ENCODE data around the gene SUMO3.

The SUMO3 gene

DNA sequence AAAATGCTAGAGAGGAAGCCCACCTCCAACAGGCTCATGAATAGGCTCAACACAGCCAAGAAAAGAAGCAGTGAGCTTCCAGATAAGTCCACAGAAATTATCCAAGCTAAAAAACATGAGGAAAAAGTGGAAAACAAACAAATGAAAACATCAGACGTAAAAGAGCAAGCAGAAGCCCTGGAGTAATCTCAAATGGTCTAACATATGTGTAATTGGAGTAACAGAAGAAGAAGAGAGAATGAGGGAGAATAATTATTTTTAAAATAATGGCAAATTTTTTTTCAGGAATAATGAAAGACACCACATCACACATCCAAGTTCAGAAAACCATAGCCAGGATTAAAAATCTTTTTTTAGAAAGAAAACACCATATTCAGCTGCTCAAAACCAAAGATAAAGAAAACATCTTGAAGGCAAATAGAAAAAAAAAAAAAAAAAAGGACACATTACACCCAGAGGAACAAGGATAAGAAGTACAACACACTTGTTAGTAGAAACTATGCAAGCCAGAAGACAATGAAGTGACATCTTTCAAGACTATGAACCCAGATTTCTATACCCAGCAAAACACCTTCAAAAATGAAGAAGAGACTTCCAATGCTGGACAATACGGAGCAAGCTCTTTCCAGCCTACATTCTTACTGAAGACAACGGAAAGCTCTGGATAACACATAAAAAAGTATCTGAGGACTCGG, 10.6 kb upstream of the SUMO3 start:
- DNase-seq: no peak

DNA sequence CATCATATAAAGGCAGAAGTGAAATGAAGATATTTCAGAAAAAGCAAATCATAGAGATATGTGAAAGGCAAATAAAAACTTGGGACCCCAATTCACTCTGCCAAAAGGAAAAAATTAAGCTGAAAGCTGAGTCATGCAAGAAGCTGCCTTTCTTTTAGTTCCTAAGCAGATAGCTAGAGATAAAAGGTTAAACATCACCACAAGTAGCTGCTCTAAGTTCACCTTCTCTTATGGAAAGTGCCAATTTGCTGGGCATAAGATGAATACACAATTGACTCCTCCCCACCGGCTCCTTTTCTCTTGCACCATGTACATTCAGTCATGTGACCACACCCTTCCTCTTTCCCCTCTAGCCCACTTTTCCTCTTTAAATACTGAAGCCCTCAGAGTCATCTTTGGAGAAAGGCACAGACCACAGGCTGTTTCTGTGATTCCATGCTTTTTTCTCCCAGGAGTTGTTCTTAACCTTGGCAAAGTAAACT, 5.4 kb upstream of the SUMO3 start:
- no peak for DNase-seq

DNA sequence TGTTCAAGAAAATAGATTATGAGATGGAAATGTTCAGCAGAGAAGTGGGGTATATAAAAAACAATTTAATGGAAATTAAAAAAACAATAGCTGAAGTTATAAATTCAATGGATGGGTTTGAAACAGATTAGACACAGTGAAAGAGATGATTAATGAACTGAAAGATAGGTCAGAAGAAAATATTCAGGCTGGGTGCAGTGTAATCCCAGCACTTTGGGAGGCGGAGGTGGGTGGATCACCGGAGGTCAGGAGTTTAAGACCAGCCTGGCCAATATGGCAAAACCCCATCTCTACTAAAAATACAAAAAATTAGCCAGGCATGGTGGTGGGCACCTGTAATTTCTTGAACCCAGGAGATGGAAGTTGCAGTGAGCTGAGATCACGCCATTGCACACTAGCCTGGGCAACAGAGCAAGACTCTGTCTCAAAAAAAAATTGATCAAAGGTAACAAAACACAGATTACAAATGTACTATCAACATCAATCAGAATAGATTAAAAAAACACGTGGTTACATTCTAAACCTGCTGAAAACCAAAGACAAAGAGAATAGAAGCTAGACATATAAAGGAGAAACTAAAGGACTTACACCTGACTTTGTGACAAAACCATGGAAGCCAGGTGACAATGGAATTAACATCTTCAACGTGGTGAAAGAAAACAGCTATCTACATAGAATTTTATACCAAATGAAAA, 4.8 kb upstream of the SUMO3 start:
- no peak for DNase-seq

DNA sequence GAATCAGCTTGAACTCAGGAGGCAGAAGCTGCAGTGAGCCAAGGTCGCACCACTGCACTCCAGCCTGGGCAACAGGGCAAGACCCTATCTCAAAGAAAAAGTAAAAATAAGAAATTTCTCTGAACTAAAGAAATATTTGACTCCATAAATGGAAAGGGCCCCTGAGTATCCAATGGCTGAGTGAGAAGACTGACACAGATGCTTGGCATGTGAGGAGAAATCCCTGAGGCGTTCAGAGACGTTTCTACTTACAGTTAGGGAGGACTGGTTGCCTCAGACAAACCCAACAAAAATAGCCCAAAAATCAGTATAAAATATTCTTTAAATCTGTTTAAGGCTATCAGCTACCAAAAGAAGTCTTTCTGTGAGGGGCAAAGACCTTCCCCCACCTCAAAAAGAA, 3.0 kb upstream of the SUMO3 start:
- DNase-seq: no peak

DNA sequence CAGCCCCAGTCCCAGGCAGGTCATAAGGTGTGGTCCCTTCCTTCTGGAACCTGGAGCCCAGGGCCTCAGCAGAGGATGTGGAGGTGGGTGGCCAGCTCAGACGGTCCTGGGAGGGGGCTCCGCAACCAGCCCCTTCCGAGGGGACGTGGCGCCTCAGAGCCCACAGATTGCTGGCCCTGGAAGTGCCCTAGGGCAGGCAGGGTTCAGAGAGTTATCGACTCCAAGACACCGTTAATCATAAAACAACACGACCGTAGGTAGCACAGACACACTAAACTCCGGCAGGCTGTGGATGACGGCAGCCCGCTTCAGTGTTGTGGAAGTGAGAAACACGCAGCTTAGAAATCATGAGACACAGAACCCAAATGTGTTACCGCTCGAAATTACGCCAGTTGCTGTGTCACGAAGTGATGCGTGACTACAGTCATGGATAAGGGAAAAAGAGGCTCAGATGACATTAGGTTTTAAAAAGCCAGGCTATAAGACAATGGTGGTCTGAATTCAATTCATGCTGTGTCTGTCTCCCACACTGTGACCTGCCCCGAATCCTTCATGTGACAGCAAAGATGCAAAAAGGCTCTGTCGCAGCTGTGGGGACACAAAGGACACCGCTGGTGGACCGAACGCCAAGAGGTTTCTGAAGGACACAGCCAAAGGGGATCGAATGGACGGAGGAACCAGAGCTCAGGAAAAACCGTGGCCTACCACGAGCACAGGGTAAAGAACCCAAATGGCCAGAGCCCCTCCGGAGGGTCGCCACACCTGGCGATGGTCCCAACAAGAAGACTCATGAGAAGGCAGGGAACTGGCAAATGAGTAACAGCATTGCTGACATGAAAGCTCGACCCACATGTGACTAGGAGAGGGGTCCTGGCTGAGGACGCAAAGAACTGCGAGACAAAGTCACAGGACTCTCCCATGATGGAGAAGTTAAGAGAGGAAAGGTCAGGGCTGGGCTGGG, 1.7 kb upstream of the SUMO3 start:
- no peak for DNase-seq

DNA sequence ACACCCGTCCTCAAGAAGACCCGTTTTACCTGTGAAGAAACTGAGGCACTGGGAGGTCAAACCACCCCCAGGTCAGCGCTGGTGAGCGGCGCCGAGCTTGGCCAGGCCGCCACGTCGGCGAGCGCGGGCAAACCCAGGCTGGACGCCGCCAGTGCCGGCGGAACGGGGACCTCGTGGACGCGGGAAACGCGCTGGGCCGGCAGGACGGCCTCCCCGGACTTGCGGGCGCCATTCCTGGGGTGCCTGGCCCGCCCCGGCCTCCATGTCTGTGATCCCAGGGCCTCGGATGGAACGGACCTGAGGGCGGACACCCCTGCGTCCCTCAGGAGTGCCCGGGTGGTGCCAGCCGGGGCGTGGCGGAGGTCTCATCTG, 764 bp upstream of the SUMO3 start:
- DNase-seq: no peak

DNA sequence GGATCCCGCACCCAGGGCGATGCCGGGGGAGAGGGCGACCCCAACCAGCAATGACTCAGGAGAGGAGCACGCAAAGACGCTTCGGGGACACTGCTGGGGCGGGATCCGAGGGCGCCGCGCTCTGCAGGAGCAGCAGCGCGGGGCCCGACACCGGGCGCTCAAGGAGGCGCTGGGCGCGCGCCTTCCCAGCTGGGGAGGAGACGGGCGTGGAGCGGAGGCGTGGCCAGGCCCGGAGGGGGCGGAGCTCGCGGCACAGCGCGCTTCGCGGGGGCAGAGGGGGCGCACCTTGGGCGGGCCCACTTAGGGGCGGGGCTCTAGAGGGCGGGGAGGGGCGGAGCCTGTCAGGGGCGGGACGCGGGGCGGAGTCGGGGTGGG, 369 bp downstream of the SUMO3 start:
- peak; percentile 92 for DNase-seq

DNA sequence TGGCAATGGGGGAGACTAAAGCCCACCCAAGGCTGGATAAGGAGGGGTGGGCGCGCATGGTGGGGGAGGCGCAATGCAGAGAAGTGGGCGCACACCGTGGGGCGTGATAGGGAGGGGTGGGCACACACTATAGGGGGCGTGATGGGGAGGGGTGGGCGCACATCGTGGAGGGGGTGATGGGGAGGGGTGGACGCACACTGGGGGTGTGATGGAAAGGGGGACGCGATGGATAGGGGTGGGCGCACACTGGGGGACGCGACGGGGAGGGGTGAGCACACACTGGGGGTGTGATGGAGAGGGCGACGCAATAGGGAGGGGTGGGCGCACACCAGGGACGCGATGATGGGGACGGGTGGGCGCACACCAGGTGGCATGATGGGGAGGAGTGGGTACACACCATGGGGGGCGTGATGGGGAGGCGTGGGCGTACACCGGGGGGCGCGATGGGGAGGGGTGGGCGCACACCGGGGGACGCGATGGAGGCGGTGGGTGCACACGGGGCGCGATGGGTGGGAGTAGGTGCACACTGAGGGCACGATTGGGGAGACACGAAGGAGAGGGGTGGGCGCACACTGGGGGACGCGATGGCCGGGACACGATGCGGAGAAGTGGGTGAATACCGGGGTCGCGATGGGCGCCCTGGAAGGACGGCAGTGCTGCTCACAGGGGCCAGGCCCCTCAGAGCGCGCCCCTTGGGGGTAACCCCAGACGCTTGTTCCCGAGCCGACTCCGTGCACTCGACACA, 929 bp downstream of the SUMO3 start:
- DNase-seq: no peak

DNA sequence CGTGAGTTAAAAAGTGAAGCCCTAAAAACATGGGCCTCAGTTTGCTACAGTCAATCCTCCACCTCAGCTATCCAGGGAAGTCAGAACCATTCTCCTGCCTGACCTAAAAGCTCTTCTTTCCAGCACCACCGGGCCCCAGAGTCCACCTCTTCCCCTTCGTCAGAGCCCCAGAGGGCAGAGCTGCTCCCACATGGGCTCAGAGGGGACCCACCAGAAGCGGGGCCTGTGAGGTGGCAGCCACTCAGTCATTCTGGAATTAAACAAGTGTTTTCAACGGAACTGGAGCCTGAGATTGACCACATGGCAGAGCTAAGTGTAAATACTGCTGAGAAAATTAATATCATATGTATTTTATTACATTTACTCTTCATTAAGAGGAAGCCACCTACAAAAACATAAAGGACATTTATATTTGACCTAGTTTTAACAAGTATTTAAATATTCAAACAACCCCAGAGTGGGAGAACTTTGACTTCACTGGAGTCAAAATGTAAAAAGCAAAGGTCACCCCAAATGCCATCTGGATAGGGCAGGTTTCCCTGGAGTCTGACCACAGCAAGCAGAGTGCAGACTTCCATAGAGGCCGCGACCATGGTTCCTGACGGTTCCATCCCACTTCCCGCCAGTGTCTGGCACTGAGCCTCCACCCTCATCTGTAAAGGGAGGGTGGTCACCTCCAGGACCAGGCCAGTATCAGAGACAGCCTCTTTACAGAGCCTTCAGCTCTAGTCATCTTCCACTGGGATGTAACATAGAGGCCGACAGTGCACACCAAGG, 1.8 kb downstream of the SUMO3 start:
- no peak for DNase-seq

DNA sequence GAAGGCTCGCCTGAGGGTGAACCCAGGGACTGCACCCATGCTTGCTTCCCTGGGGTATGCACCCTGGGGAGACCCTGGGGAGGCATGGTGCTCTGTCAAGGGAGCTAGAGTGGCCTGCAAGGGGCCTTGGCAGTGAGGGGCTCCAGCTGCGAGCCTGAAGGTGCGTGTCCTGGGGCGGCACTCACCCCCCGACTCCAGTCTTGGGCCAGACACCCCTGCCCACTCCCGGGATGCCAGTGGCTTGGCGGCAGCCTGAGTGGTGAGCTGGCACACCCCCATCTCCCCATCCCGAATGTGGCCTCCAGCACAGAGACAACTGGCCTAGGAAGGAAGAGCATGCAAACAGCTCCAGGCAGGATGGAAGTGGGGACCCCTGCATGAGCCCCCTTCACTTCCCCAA, 2.6 kb downstream of the SUMO3 start:
- DNase-seq: no peak

DNA sequence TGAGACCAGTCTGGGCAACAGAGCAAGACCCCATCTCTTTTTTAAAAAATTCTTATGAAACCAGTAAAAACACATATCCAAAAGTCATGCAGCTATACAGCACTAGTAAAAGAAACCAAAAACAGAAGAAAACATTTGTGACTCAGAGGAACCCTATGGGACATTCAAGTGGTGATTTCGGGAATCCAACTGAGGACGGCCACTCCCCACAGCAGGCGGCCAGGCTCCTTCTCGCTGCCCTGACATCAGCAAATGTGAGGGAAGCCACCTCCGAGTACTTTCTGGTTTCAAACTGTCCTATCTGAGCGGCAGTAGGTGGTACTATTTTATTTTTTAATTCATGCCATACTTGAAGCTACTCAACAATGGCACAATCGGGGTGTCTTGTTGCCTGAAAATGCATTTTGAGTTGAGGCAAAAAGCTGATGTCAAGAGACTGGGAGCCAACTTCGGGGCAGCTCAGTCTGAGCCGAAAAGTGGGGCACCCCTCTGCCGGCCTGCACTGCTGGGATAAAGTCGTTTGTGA, 3.3 kb downstream of the SUMO3 start:
- no peak for DNase-seq

DNA sequence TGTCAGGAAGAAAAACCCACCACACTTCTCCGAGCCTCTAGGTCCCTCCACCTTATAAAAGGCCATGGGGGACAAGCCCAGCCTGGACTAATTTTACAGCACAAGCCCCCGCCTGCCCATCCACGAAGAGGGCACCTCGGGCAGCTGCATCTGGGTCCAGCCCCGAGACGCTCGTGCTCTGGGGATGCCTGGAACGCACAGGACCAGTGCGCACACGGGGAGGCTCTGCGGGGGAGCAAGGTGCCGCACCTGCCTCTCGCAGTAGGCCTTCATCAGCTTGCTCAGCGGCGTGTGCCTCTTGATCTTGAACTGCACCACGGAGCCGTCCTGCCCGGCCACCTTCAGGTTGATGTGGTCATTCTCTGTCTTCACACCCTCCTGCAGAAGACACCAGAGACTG, 4.1 kb downstream of the SUMO3 start:
- DNase-seq: no peak

DNA sequence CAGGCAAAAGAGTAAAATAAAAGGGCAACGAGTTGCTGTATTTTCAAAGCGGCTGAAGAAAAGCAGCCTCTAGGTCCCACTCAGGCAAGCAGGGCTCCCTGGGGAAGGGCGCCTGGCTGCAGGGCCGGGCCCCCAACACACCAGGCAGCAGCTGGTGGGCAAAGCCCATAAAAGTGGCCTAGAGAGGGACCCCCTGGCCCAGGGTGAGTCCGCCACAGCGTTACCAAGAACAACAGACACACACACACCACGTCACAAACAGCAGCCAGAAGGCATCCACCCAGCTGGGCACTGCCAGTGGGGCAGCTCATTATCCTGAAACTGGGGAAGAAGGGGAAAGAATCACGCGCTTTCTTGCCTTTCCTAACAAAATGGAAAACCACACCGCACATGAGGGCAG, 4.7 kb downstream of the SUMO3 start:
- no peak for DNase-seq

DNA sequence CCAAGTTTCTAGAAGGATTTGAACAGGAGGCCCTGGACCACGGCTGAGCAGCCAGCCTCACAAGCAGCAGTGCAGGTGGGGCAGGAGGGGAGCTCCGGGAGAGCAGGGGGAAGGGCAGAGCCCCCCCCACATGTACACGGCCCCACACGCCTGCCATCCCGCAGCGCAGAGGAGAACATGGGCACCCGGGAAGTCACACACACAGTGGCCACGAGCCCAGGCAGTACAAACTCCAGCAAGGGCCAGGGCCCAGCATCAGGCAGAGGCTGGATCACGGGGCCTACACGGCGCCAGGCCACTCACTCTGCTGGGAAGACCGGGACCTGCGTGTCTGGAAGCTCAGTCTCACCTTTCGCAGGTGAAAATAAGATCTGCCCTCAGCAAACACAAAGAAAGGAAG, 5.2 kb downstream of the SUMO3 start:
- DNase-seq: no peak

DNA sequence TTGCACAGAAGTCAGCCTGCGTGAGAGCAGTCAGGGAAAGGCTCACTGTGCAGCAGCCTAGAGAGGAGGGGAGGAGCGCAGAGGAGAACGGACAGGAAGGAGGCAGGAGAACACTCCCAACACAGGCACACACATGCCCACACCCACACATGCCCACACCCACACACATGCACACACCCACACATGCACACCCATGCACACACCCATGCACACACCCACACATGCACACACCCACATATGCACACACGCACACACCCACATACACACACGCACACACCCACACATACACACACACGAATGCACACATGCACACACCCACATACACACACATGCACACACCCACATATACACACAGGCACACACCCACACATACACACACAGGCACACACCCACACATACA, 7.1 kb downstream of the SUMO3 start:
- no peak for DNase-seq

DNA sequence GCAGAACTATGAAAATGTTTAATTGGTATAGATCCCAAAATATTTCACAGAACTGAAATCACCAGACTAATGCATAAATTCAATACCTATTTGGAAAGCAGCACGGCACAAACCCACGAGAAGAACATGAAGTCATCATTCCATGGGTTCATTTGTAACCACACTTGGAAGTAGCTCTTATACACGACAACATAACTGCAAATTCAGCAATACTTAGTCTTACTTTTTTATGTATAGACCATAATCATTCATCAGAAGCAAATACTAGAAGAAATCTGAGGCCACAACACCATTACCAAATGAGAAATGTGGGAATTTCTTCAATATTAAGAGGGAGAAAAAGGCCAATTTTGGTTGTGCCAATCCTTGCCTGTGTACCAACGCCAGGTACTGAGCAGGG, 12.0 kb downstream of the SUMO3 start:
- no peak for DNase-seq

DNA sequence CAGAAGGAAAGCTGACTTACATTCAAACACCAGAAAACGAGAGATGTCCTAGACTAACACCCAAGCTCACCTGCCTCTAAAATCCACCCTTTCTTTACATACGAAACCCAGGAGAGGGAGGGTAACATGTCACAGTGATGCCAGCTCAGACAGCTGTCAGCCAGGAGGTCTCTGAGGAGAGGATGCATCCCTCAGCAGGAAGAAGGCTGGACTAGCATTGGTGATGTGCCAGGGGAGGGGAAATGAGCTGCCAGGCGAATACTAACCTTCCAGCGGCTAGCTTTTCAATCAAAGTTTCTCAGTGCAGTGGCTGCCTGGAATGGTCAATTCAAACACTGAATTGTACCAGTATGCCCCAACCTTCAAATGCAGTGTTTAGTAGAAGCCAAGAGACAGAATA, 12.6 kb downstream of the SUMO3 start:
- DNase-seq: no peak

DNA sequence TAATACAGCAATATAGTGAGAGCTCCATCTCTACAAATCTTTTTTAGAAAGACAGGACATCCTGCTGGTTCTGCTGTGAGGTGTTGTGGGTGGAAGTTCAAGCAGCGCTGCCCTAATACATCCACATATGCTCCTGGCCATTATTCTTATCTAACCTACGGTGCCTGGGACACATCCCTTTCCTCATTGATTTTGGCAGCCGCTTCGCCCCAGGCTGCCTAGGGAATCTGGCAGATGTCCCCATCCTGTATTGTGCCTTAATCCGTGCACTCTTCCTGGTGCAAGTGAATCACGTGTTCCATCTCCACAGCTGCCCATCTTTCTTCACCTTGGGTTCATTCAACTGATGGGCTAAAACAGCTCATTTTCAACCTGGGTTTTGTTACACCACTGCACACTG, 13.1 kb downstream of the SUMO3 start:
- DNase-seq: no peak

DNA sequence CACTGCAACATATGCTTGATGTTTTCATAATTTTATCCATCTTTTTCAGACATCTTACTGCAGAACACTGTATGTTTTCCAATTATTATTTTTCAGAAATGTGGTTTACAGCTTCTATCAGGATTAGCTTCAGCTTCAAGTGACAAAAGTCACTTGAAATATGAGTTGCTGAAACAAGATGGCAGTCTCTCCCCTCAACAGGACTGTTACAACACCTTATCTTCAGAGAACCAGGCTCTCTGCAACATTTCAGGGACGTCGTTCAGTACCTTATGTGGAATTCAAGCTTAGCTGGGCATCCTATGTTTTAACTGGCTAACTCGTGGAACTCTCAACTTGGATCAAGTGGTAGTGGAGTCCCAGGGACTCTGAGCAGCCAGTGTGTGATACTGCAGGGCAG, 14.2 kb downstream of the SUMO3 start:
- DNase-seq: no peak

DNA sequence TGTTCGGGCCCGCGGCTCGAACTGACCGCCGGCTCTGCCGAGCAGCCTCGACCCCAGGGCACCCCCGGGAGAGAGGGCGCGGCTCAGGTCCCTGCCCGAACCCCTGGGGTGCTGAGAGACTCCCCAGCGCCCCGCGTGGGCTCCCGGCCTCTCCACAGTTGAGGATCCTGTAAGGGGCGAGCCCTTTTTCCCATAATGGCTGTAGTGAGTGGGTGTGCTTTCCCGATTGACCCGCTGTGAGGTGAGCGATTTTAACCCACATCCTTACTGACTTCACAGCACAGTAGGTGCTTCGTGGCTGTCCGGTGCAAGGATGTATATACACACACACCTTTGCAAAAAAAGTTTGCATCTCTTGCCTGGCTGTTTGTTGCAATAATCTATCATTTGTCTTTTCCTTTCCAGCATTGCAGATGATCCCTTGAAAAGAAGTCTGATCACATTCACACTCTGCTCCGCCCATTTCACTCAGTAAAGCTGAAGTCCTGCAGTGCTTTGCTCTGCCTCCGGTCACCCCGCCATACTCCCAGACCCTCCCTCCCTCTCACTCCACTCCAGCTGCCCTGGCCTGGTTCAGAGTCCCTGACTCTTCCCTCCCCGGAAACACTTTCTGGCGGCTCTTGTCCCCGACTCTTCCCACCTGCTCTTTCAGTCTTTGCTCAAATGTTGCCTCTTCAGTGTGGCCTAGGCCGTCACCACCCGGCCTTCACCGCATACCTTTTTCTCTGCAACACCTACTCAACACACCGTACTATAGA, 15.3 kb downstream of the SUMO3 start:
- no peak for DNase-seq
